C4-2B (cell line): ENCODE results near the gene AHCTF1.

ENCODE experiments used
- CTCF ChIP-seq: fragments of 450-650 bp; conservative IDR thresholded peaks from 2 replicates; pipeline ENCODE4 v1.5.1; 2017; ENCODE audit warnings: mild to moderate bottlenecking
- ZFX ChIP-seq: fragments of 450-650 bp; IDR thresholded peaks from 2 replicates; pipeline ENCODE4 v1.6.1; 2017

GRCh38 chr1:246820666-246821065 lies 111.1 kb downstream of the AHCTF1 start:
- TF ChIP-seq CTCF (no peak), ZFX (no peak)
